ENCODE data around the gene BRD4.

Gene BRD4

DNA sequence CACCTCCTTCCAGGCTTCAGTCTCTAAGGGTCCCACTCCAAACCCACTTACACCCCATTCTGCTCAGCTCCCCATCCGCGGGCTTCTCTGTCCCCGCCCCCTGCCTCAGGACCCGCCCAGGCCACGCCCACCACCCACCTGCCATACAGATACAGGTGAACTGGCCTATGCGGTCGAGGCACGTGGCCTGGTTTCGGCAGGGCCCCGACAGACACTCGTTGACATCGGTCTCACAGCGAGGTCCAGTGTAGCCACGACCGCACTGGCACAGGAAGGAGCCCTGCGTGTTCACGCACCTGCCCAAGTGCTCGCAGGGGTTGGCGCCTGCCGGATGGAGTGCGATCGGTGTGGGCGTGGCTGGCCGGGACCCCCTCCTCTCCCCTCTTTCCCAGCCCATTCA is 143.5 kb downstream of the BRD4 start:
- DNase-seq = no peak

GRCh38 chr19:15187026-15188007 is 145.0 kb downstream of the BRD4 start:
- DNase-seq = no peak

Data from inflammatory macrophage treated with lipopolysaccharide for 1 hour (primary cell).